ENCODE results near the gene RNF111.
"Not testable (repeated sequence)": the region's sequence is repeated elsewhere in the genome, so short reads cannot be mapped to it uniquely, and the experiment has no call there.

RNF111 gene

GRCh38 chr15:58981808-58982475 lies 5.5 kb upstream of the RNF111 start:
- no peak for DNase-seq (ENCODE audit: low read depth in 1 of 2, low spot score in 1 of 2)
- no peak for TF ChIP-seq JUND (IDR thresholded peaks at IDR 0.05; ENCODE audit: low read depth)
- in situ Hi-C loops (cut with HindIII; ENCODE audit: low pct_unique_long_range_greater_than_20kb, low sequenced_read_pairs): no loop called here

- TF ChIP-seq JUND (IDR thresholded peaks at IDR 0.05; ENCODE audit: low read depth): no peak
- in situ Hi-C loops (cut with HindIII; ENCODE audit: low pct_unique_long_range_greater_than_20kb, low sequenced_read_pairs): no loop called here
- DNase-seq (ENCODE audit: low read depth in 1 of 2, low spot score in 1 of 2): no peak
Observed at GRCh38 chr15:58983261-58983660, 4.2 kb upstream of the RNF111 start.

GRCh38 chr15:58985443-58985842 lies 2.0 kb upstream of the RNF111 start:
- DNase-seq (ENCODE audit: low read depth in 1 of 2, low spot score in 1 of 2): no peak
- in situ Hi-C loops (cut with HindIII; ENCODE audit: low pct_unique_long_range_greater_than_20kb, low sequenced_read_pairs): no loop called here
- no peak for TF ChIP-seq JUND (IDR thresholded peaks at IDR 0.05; ENCODE audit: low read depth)

- no peak for TF ChIP-seq JUND (IDR thresholded peaks at IDR 0.05; ENCODE audit: low read depth)
- no peak for DNase-seq (ENCODE audit: low read depth in 1 of 2, low spot score in 1 of 2)
- in situ Hi-C loops (cut with HindIII; ENCODE audit: low pct_unique_long_range_greater_than_20kb, low sequenced_read_pairs): no loop called here
Observed at GRCh38 chr15:58987036-58987435, 427 bp upstream of the RNF111 start.

GRCh38 chr15:58988006-58988785 lies 733 bp downstream of the RNF111 start:
- TF ChIP-seq JUND (IDR thresholded peaks at IDR 0.05; ENCODE audit: low read depth): no peak
- peak; percentile 33 to 41 for DNase-seq (ENCODE audit: low read depth in 1 of 2, low spot score in 1 of 2)
- in situ Hi-C loops (cut with HindIII; ENCODE audit: low pct_unique_long_range_greater_than_20kb, low sequenced_read_pairs): no loop called here

GRCh38 chr15:58992181-58992580 lies 4.7 kb downstream of the RNF111 start:
- in situ Hi-C loops (cut with HindIII; ENCODE audit: low pct_unique_long_range_greater_than_20kb, low sequenced_read_pairs): no loop called here
- TF ChIP-seq JUND (IDR thresholded peaks at IDR 0.05; ENCODE audit: low read depth): no peak
- DNase-seq (ENCODE audit: low read depth in 1 of 2, low spot score in 1 of 2): no peak

- TF ChIP-seq JUND (IDR thresholded peaks at IDR 0.05; ENCODE audit: low read depth): no peak
- no peak for DNase-seq (ENCODE audit: low read depth in 1 of 2, low spot score in 1 of 2)
- in situ Hi-C loops (cut with HindIII; ENCODE audit: low pct_unique_long_range_greater_than_20kb, low sequenced_read_pairs): no loop called here
Observed at GRCh38 chr15:58994906-58995453, 7.5 kb downstream of the RNF111 start.

- DNase-seq (ENCODE audit: low read depth in 1 of 2, low spot score in 1 of 2): no peak
- in situ Hi-C loops (cut with HindIII; ENCODE audit: low pct_unique_long_range_greater_than_20kb, low sequenced_read_pairs): no loop called here
- no peak for TF ChIP-seq JUND (IDR thresholded peaks at IDR 0.05; ENCODE audit: low read depth)
Observed at GRCh38 chr15:58999694-59000093, 12.2 kb downstream of the RNF111 start.

- in situ Hi-C loops (cut with HindIII; ENCODE audit: low pct_unique_long_range_greater_than_20kb, low sequenced_read_pairs); DNase-seq (ENCODE audit: low read depth in 1 of 2, low spot score in 1 of 2): not testable (repeated sequence)
Observed at GRCh38 chr15:59000251-59000650, 12.8 kb downstream of the RNF111 start.

- TF ChIP-seq JUND (IDR thresholded peaks at IDR 0.05; ENCODE audit: low read depth): no peak
- in situ Hi-C loops (cut with HindIII; ENCODE audit: low pct_unique_long_range_greater_than_20kb, low sequenced_read_pairs): no loop called here
- DNase-seq (ENCODE audit: low read depth in 1 of 2, low spot score in 1 of 2): no peak
Observed at GRCh38 chr15:59001946-59002345, 14.5 kb downstream of the RNF111 start.

- no peak for DNase-seq (ENCODE audit: low read depth in 1 of 2, low spot score in 1 of 2)
- in situ Hi-C loops (cut with HindIII; ENCODE audit: low pct_unique_long_range_greater_than_20kb, low sequenced_read_pairs): no loop called here
- no peak for TF ChIP-seq JUND (IDR thresholded peaks at IDR 0.05; ENCODE audit: low read depth)
Observed at GRCh38 chr15:59002418-59002859, 15.0 kb downstream of the RNF111 start.

- in situ Hi-C loops (cut with HindIII; ENCODE audit: low pct_unique_long_range_greater_than_20kb, low sequenced_read_pairs): no loop called here
- no peak for TF ChIP-seq JUND (IDR thresholded peaks at IDR 0.05; ENCODE audit: low read depth)
- DNase-seq (ENCODE audit: low read depth in 1 of 2, low spot score in 1 of 2): no peak
Observed at GRCh38 chr15:59005579-59005978, 18.1 kb downstream of the RNF111 start.

GRCh38 chr15:59008086-59008485 lies 20.6 kb downstream of the RNF111 start:
- TF ChIP-seq JUND (IDR thresholded peaks at IDR 0.05; ENCODE audit: low read depth): no peak
- DNase-seq (ENCODE audit: low read depth in 1 of 2, low spot score in 1 of 2): no peak
- in situ Hi-C loops (cut with HindIII; ENCODE audit: low pct_unique_long_range_greater_than_20kb, low sequenced_read_pairs): no loop called here
